GM10266 (cell line): Measurements from ENCODE around the gene AVEN.

Experiments used
- DNase-seq: peaks from one replicate; pipeline ENCODE4 v3.0.0; 2012; ENCODE audit errors: extremely low spot score
- CTCF ChIP-seq: IDR thresholded peaks from 2 replicates; pipeline ENCODE4 v1.5.1; 2012; ENCODE audit warnings: mild to moderate bottlenecking, low read depth; ENCODE audit not compliant: control insufficient read depth, insufficient read depth; ENCODE audit errors: missing control alignments

Gene AVEN

GRCh38 chr15:33902043-33902442, 137.0 kb downstream of the AVEN start:
- no peak for TF ChIP-seq CTCF
- no peak for DNase-seq

- no peak for DNase-seq
- no peak for TF ChIP-seq CTCF
Observed at GRCh38 chr15:33894193-33894592, 144.8 kb downstream of the AVEN start.

GRCh38 chr15:33888176-33888575, 150.8 kb downstream of the AVEN start:
- TF ChIP-seq CTCF, result no peak

GRCh38 chr15:33882921-33883320, 156.1 kb downstream of the AVEN start:
- no peak for TF ChIP-seq CTCF
- DNase-seq, result no peak

More at GRCh38 chr15:33888176-33888575, 150.8 kb downstream of the AVEN start:
- DNase-seq, result no peak

GRCh38 chr15:33874156-33874555, 164.8 kb downstream of the AVEN start:
- TF ChIP-seq CTCF, result no peak
- no peak for DNase-seq

GRCh38 chr15:33872416-33873106, 166.4 kb downstream of the AVEN start:
- no peak for TF ChIP-seq CTCF
- no peak for DNase-seq

- DNase-seq, result no peak
- no peak for TF ChIP-seq CTCF
Observed at GRCh38 chr15:33871980-33872379, 167.0 kb downstream of the AVEN start.
